ENCODE results near the gene HSPH1.

GRCh38 chr13:31090961-31091624 is 70.6 kb downstream of the HSPH1 start:
- TF ChIP-seq CTCF (IDR thresholded peaks at IDR 0.05) (no peak), ZFX (IDR thresholded peaks at IDR 0.05; ENCODE audit: borderline replicate concordance) (no peak)

All from 22Rv1 (cell line).